ENCODE measurements around the gene AUH. TPM values are rescaled to one million over a fixed set of nuclear protein-coding genes. Genes with fewer than 3 reads are reported as not detected.

The AUH gene
- total and polyA plus RNA-seq, 7 donors, result 13.1 to 40.9 (median 28.2) TPM

- TF ChIP-seq POLR2AphosphoS5 (IDR thresholded peaks at IDR 0.05) (no peak), CTCF (IDR thresholded peaks at IDR 0.05) (no peak), POLR2A (IDR thresholded peaks at IDR 0.05) (no peak), EP300 (IDR thresholded peaks at IDR 0.05) (no peak)
- H3K4me1 ChIP-seq, result no peaks in the 10 kb centered on the region
- DNase-seq, result no peak
- H3K9me3 ChIP-seq, result peaks cover 0 to 5% (median 2%) of the 10 kb centered on the region in 4 donors
- no peaks in the 10 kb centered on the region for H3K27me3 ChIP-seq
- intact Hi-C loops (cut with DNase I), result no loop called here
- no peak overlapping the region for H3K27ac ChIP-seq
- no peak overlapping the region for H3K4me3 ChIP-seq
- no peaks in the 10 kb centered on the region for H3K36me3 ChIP-seq
Measured at GRCh38 chr9:91170951-91171350, 190.8 kb downstream of the AUH start.

GRCh38 chr9:91166796-91167366, 194.8 kb downstream of the AUH start:
- H3K27me3 ChIP-seq, result no peaks in the 10 kb centered on the region
- 85 to 92% methylated on average over 10 of the region's 10 CpGs for WGBS, 2 donors
- H3K4me3 ChIP-seq, result no peak overlapping the region
- DNase-seq, result no peak
- H3K4me1 ChIP-seq, result no peaks in the 10 kb centered on the region
- H3K36me3 ChIP-seq, result no peaks in the 10 kb centered on the region
- H3K9me3 ChIP-seq, result peaks cover 0 to 5% (median 2%) of the 10 kb centered on the region in 4 donors
- intact Hi-C loops (cut with DNase I), result no loop called here
- no peak overlapping the region for H3K27ac ChIP-seq
- TF ChIP-seq EP300 (IDR thresholded peaks at IDR 0.05) (no peak), POLR2AphosphoS5 (IDR thresholded peaks at IDR 0.05) (no peak), CTCF (IDR thresholded peaks at IDR 0.05) (no peak), POLR2A (IDR thresholded peaks at IDR 0.05) (no peak)

- Histone ChIP-seq H3K9me3 (no peaks in the 10 kb centered on the region), H3K4me3 (no peak overlapping the region), H3K27me3 (no peaks in the 10 kb centered on the region), H3K4me1 (peaks cover 0 to 5% (median 4%) of the 10 kb centered on the region in 4 donors), H3K27ac (no peak overlapping the region), H3K36me3 (no peaks in the 10 kb centered on the region)
- WGBS, 2 donors, result 42 to 55% methylated on average over 21 of the region's 21 CpGs
- DNase-seq, result peak; percentile 80
- intact Hi-C loops (cut with DNase I), result no loop called here
- TF ChIP-seq POLR2AphosphoS5 (IDR thresholded peaks at IDR 0.05), result peak in 1 of 4 donors; percentile 25
- TF ChIP-seq POLR2A (IDR thresholded peaks at IDR 0.05), result no peak
- TF ChIP-seq EP300 (IDR thresholded peaks at IDR 0.05), result no peak
- TF ChIP-seq CTCF (IDR thresholded peaks at IDR 0.05), result no peak
Measured at GRCh38 chr9:91164724-91165520, 196.8 kb downstream of the AUH start.

Other genes with a start within 250 kb of the AUH start
- gene NFIL3, start 61.9 kb upstream of the AUH start, total RNA-seq, result 10 to 100 TPM; 15.7 to 93.3 (median 38.5) TPM
- 10 to 100 TPM; 24.8 to 34.8 (median 25.0) TPM for gene NFIL3, start 61.9 kb upstream of the AUH start, polyA plus RNA-seq